Heart left ventricle (tissue), 13 donors: ENCODE data around the gene ARHGAP11A.

Experiments
- CTCF ChIP-seq, 12 donors: fragments of 200-600 bp; sonication (generic) in 4 of 12; IDR thresholded peaks; one replicate each; pipeline versions ENCODE4 v1.5.0 to v1.8.0; 2018 to 2022; ENCODE audit warnings: antibody characterized with exemption in 12 of 12, mild to moderate bottlenecking in 5 of 12
- POLR2A ChIP-seq, 2 donors: fragments of 450-650 bp; IDR thresholded peaks; one replicate each; pipeline ENCODE4 v1.6.1; 2017; ENCODE audit warnings: antibody characterized with exemption in 2 of 2, mild to moderate bottlenecking in 2 of 2, moderate library complexity in 2 of 2
- donor health status: ischemic (EF 13 %, LVEDD 7.1; RV severe dilation, severe dysfunction).
- donor health status: DM: no; HTN: yes; CAD: no.
- donor health status: DM: no; HTN: no; CAD: no.
- donor health status: ischemic (EF 25% LVEDD 6.9; RV normal size, moderate dysfunction).
- donor health status: ischemic (EF 25% LVEDD 5.7; RV mildly dilated, moderate dysfunction).
- donor health status: ischemic (EF 35%, LVEDD 5.7; RV mildly dilated, moderate dysfunction).
- donor health status: nonischemic (EF 11% LVEDD 7.7; RV severe dilation, severe dysfunction).
- donor health status: DM: yes; HTN: yes; CAD: no.
- donor health status: PGD.
- donor health status: ischemic (EF 29% LVEDD 5.4; RV normal size, mild dysfunction).
- donor health status: nonischemic (EF 23%, LVEDD 6.1; RV moderate dilation, normal function).

- no peak for TF ChIP-seq CTCF (IDR thresholded peaks at IDR 0.05)
- TF ChIP-seq POLR2A (IDR thresholded peaks at IDR 0.05), result no peak
Measured at GRCh38 chr15:32682977-32683630, 67.8 kb downstream of the ARHGAP11A start.
